Measurements from ENCODE around the gene SAA2. TPM values are rescaled to one million over a fixed set of nuclear protein-coding genes. Genes with fewer than 3 reads are reported as not detected.

SAA2 gene
- not detected in 2 replicates for total RNA-seq

GRCh38 chr11:18248561-18248960 lies at the start of gene SAA2:
Gene SAA2 (minus strand): TSS chr11:18248668. CDS start chr11:18248011, 657 bp downstream.

GRCh38 chr11:18265949-18266348 lies 17.5 kb upstream of the SAA2 start, which contains the start of gene SAA1:
Gene SAA1 (plus strand): TSS chr11:18266264. CDS start chr11:18266888, 624 bp downstream.

GRCh38 chr11:18236664-18237356 lies 11.7 kb downstream of the SAA2 start, which contains the start of gene SAA4:
Gene SAA4 (minus strand): TSS chr11:18236802. CDS start chr11:18235926, 876 bp downstream.

Small RNAs within 50 kb of the gene (small RNA-seq; reads per million reads assigned to genes)
- gene RNA5SP333 (not detected), gene RNA5SP334 (not detected)

Other genes with a start within 250 kb of the SAA2 start
- gene SERGEF, start 235.6 kb downstream of the SAA2 start, total RNA-seq = 15.2 and 18.0 TPM in 2 replicates
- under 0.01 TPM in 2 replicates for gene TPH1, start 202.4 kb downstream of the SAA2 start, total RNA-seq
- 22.8 and 24.2 TPM in 2 replicates for gene SAAL1, start 142.6 kb downstream of the SAA2 start, total RNA-seq
- not detected in 2 replicates for gene MRGPRX3, start 116.1 kb downstream of the SAA2 start, total RNA-seq
- not detected in 2 replicates for gene MRGPRX4, start 75.8 kb downstream of the SAA2 start, total RNA-seq
- gene SAA4, start 11.9 kb downstream of the SAA2 start, total RNA-seq = not detected in 2 replicates
- not detected in 2 replicates for gene SAA1, start 17.6 kb upstream of the SAA2 start, total RNA-seq
- gene HPS5, start 73.5 kb upstream of the SAA2 start, total RNA-seq = 18.7 and 30.7 TPM in 2 replicates
- 76.8 and 80.9 TPM in 2 replicates for gene GTF2H1, start 73.9 kb upstream of the SAA2 start, total RNA-seq
- 755 and 862 TPM in 2 replicates for gene LDHA, start 145.9 kb upstream of the SAA2 start, total RNA-seq
- gene LDHC, start 163.7 kb upstream of the SAA2 start, total RNA-seq = 0.78 TPM in 1 of 2 replicates, not detected in the other
- gene LDHAL6A, start 207.2 kb upstream of the SAA2 start, total RNA-seq = not detected in 2 replicates

All from subcutaneous preadipocyte (primary cell).